ENCODE results near the gene TESK1. TPM values are rescaled to one million over a fixed set of nuclear protein-coding genes. Genes with fewer than 3 reads are reported as not detected.

Gene TESK1
- total and polyA plus RNA-seq, 2 of the 4 experiments (the other 2 are of a cell fraction) = 3.4 to 21.0 TPM

- H3K14ac ChIP-seq (replicated peaks; ENCODE audit: low read depth, low read length) = no peak overlapping the region
- H3K9ac ChIP-seq (ENCODE audit: low read depth, low read length) = no peak overlapping the region
- H4K5ac ChIP-seq (ENCODE audit: low read depth, low read length) = no peak overlapping the region
- DNase-seq (no peak), ATAC-seq (ENCODE audit: low read depth) (no peak)
- intact Hi-C loops (cut with micrococcal nuclease) (loop anchor here (10.0 kb wide), 1 partner anchor 281 kb away; no protein-coding TSS in a partner anchor), in situ Hi-C loops (cut with MboI; ENCODE audit: low sequenced_read_pairs) (no loop called here), dilution Hi-C loops (cut with HindIII; ENCODE audit: low sequenced_read_pairs, unreplicated experiment) (no loop called here)
- H3K79me1 ChIP-seq (ENCODE audit: low read depth in 1 of 2, low read length in 2 of 2) = peaks cover 30 to 81% of the 10 kb centered on the region in 2 experiments; a peak in 3 of 4 replicates
- no peak overlapping the region for H2BK120ac ChIP-seq (ENCODE audit: low read depth, low read length)
- H2BK15ac ChIP-seq (ENCODE audit: low read depth, low read length) = no peak overlapping the region
- H3K36me3 ChIP-seq (ENCODE audit: control insufficient read depth, insufficient read depth, low read length) = peaks cover 55% of the 10 kb centered on the region
- no peaks in the 10 kb centered on the region for H3K27me3 ChIP-seq (ENCODE audit: control insufficient read depth, insufficient read depth, low read length)
- ChIA-PET CTCF (no interaction called here), POLR2A (ENCODE audit: unreplicated experiment) (no interaction called here)
- no peak overlapping the region for H4K91ac ChIP-seq (ENCODE audit: insufficient read depth, low read depth, low read length)
- H2AFZ ChIP-seq (replicated peaks; ENCODE audit: low read length, poor library complexity) = no peak overlapping the region
- H3K4ac ChIP-seq (ENCODE audit: low read depth, low read length) = no peak overlapping the region
- no peak overlapping the region for H3K18ac ChIP-seq (ENCODE audit: low read depth, low read length)
- peaks cover 3% of the 10 kb centered on the region; the same call in 1 of the 2 replicates for H3K9me1 ChIP-seq (ENCODE audit: insufficient read depth, low read length)
- no TSS peak for BruUV-seq (replicated peaks)
- H4K20me1 ChIP-seq (ENCODE audit: insufficient read depth, low read length) = peaks cover 39% of the 10 kb centered on the region; the same call in 1 of the 2 replicates
- 100% methylated on average over 6 of the region's 10 CpGs; no CpG with 5 or more reads in 1 of the 2 experiments for WGBS, 2 experiments (ENCODE audit: extremely low coverage in 2 of 2, insufficient read length in 1 of 2)
- H3K27ac ChIP-seq (ENCODE audit: insufficient read depth, low read length) = no peak overlapping the region
- no peak overlapping the region for H2AK9ac ChIP-seq (replicated peaks; ENCODE audit: low read depth, low read length, poor library complexity)
- H3K4me1 ChIP-seq (ENCODE audit: control insufficient read depth, insufficient read depth, low read length) = peaks cover 10% of the 10 kb centered on the region
- H3K4me3 ChIP-seq (ENCODE audit: insufficient read depth, low read depth, low read length) = no peak overlapping the region
- no peak overlapping the region for H3K23ac ChIP-seq (ENCODE audit: low read depth, low read length)
- no peak overlapping the region for H3K56ac ChIP-seq (ENCODE audit: extremely low read depth, insufficient read depth, low read length)
- no peak overlapping the region for H2BK20ac ChIP-seq (ENCODE audit: low read depth, low read length)
- H3K4me2 ChIP-seq (ENCODE audit: low read depth, low read length) = no peak overlapping the region
- no peak overlapping the region for H4K8ac ChIP-seq (ENCODE audit: low read depth in 2 of 2, low read length in 2 of 2)
- no peak overlapping the region for H2BK5ac ChIP-seq (ENCODE audit: low read depth, low read length, poor library complexity, severe bottlenecking)
- H2AK5ac ChIP-seq (ENCODE audit: low read depth, low read length) = no peak overlapping the region
- TF ChIP-seq RFX5 (IDR thresholded peaks at IDR 0.05; ENCODE audit: low read depth, low read length) (no peak), FOS (IDR thresholded peaks at IDR 0.05; ENCODE audit: low read depth, low read length) (no peak), POLR2A (IDR thresholded peaks at IDR 0.05; ENCODE audit: low read depth, low read length) (no peak), CEBPB (IDR thresholded peaks at IDR 0.05; ENCODE audit: low read depth, low read length) (no peak), MAZ (IDR thresholded peaks at IDR 0.05; ENCODE audit: borderline replicate concordance, low read depth, low read length) (no peak), SMC3 (IDR thresholded peaks at IDR 0.05; ENCODE audit: low read depth, low read length) (no peak), CTCF (conservative IDR thresholded peaks at IDR 0.05; ENCODE audit: low read depth, low read length) (no peak), RCOR1 (IDR thresholded peaks at IDR 0.05; ENCODE audit: insufficient replicate concordance, low read length) (no peak), MXI1 (IDR thresholded peaks at IDR 0.05; ENCODE audit: borderline replicate concordance, low read depth, low read length) (no peak), MAFK (IDR thresholded peaks at IDR 0.05; ENCODE audit: low read depth, low read length) (no peak), NFE2L2 (IDR thresholded peaks at IDR 0.05; ENCODE audit: low read depth, low read length) (no peak), BHLHE40 (IDR thresholded peaks at IDR 0.05; ENCODE audit: low read depth, low read length) (no peak), ELK1 (IDR thresholded peaks at IDR 0.05; ENCODE audit: borderline replicate concordance, low read depth, low read length) (no peak), RAD21 (IDR thresholded peaks at IDR 0.05; ENCODE audit: low read length) (no peak), CHD1 (IDR thresholded peaks at IDR 0.05; ENCODE audit: low read depth, low read length) (no peak), USF2 (IDR thresholded peaks at IDR 0.05; ENCODE audit: low read depth, low read length) (no peak)
- no peaks in the 10 kb centered on the region for H3K9me3 ChIP-seq (ENCODE audit: control insufficient read depth, insufficient read depth, low read length)
These were observed 49.2 kb upstream of the TESK1 start for GRCh38 chr9:35555881-35556280.

All from IMR-90 (cell line).